Measurements from ENCODE around the gene EVI5L.
"Not testable (repeated sequence)": the region's sequence is repeated elsewhere in the genome, so short reads cannot be mapped to it uniquely, and the experiment has no call there.

EVI5L gene

GRCh38 chr19:7829561-7830271, at the start of gene EVI5L:
Gene EVI5L, plus strand, starts transcription at chr19:7830218. Its CDS starts 16,325 bp downstream, at chr19:7846543.
- peak; percentile 99 to 100 for DNase-seq (ENCODE audit: low read depth in 2 of 2)

GRCh38 chr19:7781157-7781556, 48.9 kb upstream of the EVI5L start:
- no peak for DNase-seq (ENCODE audit: low read depth in 2 of 2)

- DNase-seq (ENCODE audit: low read depth in 2 of 2) = no peak
Measured at GRCh38 chr19:7783991-7784423, 46.0 kb upstream of the EVI5L start.

- no peak for DNase-seq (ENCODE audit: low read depth in 2 of 2)
Measured at GRCh38 chr19:7784856-7785255, 45.2 kb upstream of the EVI5L start.

- no peak for DNase-seq (ENCODE audit: low read depth in 2 of 2)
Measured at GRCh38 chr19:7787141-7787540, 42.9 kb upstream of the EVI5L start.

GRCh38 chr19:7787602-7788177, 42.3 kb upstream of the EVI5L start:
- DNase-seq (ENCODE audit: low read depth in 2 of 2) = no peak

GRCh38 chr19:7788178-7788932, 41.7 kb upstream of the EVI5L start:
- DNase-seq (ENCODE audit: low read depth in 2 of 2) = no peak

- no peak for DNase-seq (ENCODE audit: low read depth in 2 of 2)
Measured at GRCh38 chr19:7788933-7789323, 41.1 kb upstream of the EVI5L start.

GRCh38 chr19:7789447-7789846, 40.6 kb upstream of the EVI5L start:
- DNase-seq (ENCODE audit: low read depth in 2 of 2) = no peak

GRCh38 chr19:7790416-7790815, 39.6 kb upstream of the EVI5L start:
- no peak for DNase-seq (ENCODE audit: low read depth in 2 of 2)

- no peak for DNase-seq (ENCODE audit: low read depth in 2 of 2)
Measured at GRCh38 chr19:7792281-7792680, 37.7 kb upstream of the EVI5L start.

- not testable (repeated sequence) for DNase-seq (ENCODE audit: low read depth in 2 of 2)
Measured at GRCh38 chr19:7792701-7793100, 37.3 kb upstream of the EVI5L start.

- no peak for DNase-seq (ENCODE audit: low read depth in 2 of 2)
Measured at GRCh38 chr19:7793493-7793892, 36.5 kb upstream of the EVI5L start.

GRCh38 chr19:7795555-7796161, 34.4 kb upstream of the EVI5L start:
- DNase-seq (ENCODE audit: low read depth in 2 of 2) = no peak

GRCh38 chr19:7799640-7800355, 30.2 kb upstream of the EVI5L start:
- DNase-seq (ENCODE audit: low read depth in 2 of 2) = peak; percentile 15 to 34

- DNase-seq (ENCODE audit: low read depth in 2 of 2) = no peak
Measured at GRCh38 chr19:7801020-7801570, 28.9 kb upstream of the EVI5L start.

GRCh38 chr19:7806234-7806633, 23.8 kb upstream of the EVI5L start:
- DNase-seq (ENCODE audit: low read depth in 2 of 2) = no peak

GRCh38 chr19:7806876-7807275, 23.1 kb upstream of the EVI5L start:
- no peak for DNase-seq (ENCODE audit: low read depth in 2 of 2)

- DNase-seq (ENCODE audit: low read depth in 2 of 2) = no peak
Measured at GRCh38 chr19:7808108-7808507, 21.9 kb upstream of the EVI5L start.

GRCh38 chr19:7811989-7812388, 18.0 kb upstream of the EVI5L start:
- DNase-seq (ENCODE audit: low read depth in 2 of 2) = no peak

GRCh38 chr19:7815325-7815724, 14.7 kb upstream of the EVI5L start:
- DNase-seq (ENCODE audit: low read depth in 2 of 2) = no peak

Measured in stimulated activated CD8-positive, alpha-beta memory T cell treated with anti-CD3 and anti-CD28 coated beads, Interleukin-2, amount 100 ng/mL, for 48 hours (primary cell).